HEK293 (cell line): ENCODE measurements around the gene THSD7B.

Experiments
- CTCF ChIA-PET: fragments of 350-600 bp; formaldehyde crosslinking; extraction: SDS; loops from one replicate; lab custom pipeline; 2021; ENCODE audit warnings: antibody characterized with exemption; lab: Yijun Ruan, JAX
- POLR2A ChIA-PET: fragments of 300-600 bp; formaldehyde crosslinking; extraction: SDS; loops from one replicate; lab custom pipeline; 2020; ENCODE audit warnings: antibody characterized with exemption, inconsistent platforms; lab: Yijun Ruan, JAX
- H3K27ac ChIP-seq: fragments of 200-500 bp; sonication (Bioruptor generic); 2 replicates; pipeline ENCODE4 v1.5.1; 2014; ENCODE audit warnings: low read depth, low read length, control low read depth, inconsistent platforms; ENCODE audit errors: extremely low read depth
- H3K36me3 ChIP-seq, 2 experiments: fragments of 200-500 bp in 1 of 2; sonication (Bioruptor generic) in 1 of 2; 1 replicate in 1 of 2; 2 replicates in 1 of 2; pipeline ENCODE4 v1.5.1; 2014 to 2017; ENCODE audit warnings: inconsistent platforms in 2 of 2, low read length in 2 of 2; ENCODE audit not compliant: control insufficient read depth in 2 of 2, insufficient read depth in 1 of 2
- H3K4me1 ChIP-seq: fragments of 200-500 bp; sonication (Bioruptor generic); 2 replicates; pipeline ENCODE4 v1.5.1; 2014; ENCODE audit warnings: mild to moderate bottlenecking, low read length, inconsistent platforms; ENCODE audit not compliant: control insufficient read depth, insufficient read depth
- H3K4me3 ChIP-seq: 2 replicates; pipeline ENCODE4 v1.5.1; 2011; ENCODE audit warnings: low read depth, mild to moderate bottlenecking, control low read depth, low read length, moderate library complexity
- H3K9me3 ChIP-seq: fragments of 200-500 bp; sonication (Bioruptor generic); 2 replicates; pipeline ENCODE4 v1.5.1; 2014; ENCODE audit warnings: low read depth, low read length, inconsistent platforms; ENCODE audit not compliant: control insufficient read depth, insufficient read depth
- BCL11B ChIP-seq: fragments of 450-650 bp; formaldehyde crosslinking; IDR thresholded peaks from 2 replicates; pipeline ENCODE4 v1.5.1; 2016; ENCODE audit warnings: low read depth, missing biosample characterization, missing genetic modification characterization
- GLI2 ChIP-seq: fragments of 450-650 bp; formaldehyde crosslinking; IDR thresholded peaks from 2 replicates; pipeline ENCODE4; 2017; ENCODE audit warnings: missing biosample characterization, missing genetic modification characterization, low read depth, borderline replicate concordance
- HOXC10 ChIP-seq: sonication (generic); formaldehyde crosslinking; IDR thresholded peaks from 2 replicates; pipeline ENCODE4 v1.8.1; 2023; ENCODE audit warnings: mild to moderate bottlenecking, missing genetic modification reagents
- MEIS1 ChIP-seq: sonication (generic); formaldehyde crosslinking; IDR thresholded peaks from 2 replicates; pipeline ENCODE4 v1.8.1; 2022; ENCODE audit warnings: missing genetic modification reagents, mild to moderate bottlenecking, borderline replicate concordance
- SP7 ChIP-seq: fragments of 450-650 bp; formaldehyde crosslinking; IDR thresholded peaks from 2 replicates; pipeline ENCODE4 v1.5.1; 2016; ENCODE audit warnings: missing biosample characterization, missing genetic modification characterization
- TRIM28 ChIP-seq: IDR thresholded peaks from 2 replicates; pipeline ENCODE4 v1.6.1; 2011; ENCODE audit warnings: low read length, control low read depth, borderline replicate concordance
- ZBTB11 ChIP-seq: fragments of 450-650 bp; formaldehyde crosslinking; conservative IDR thresholded peaks from 2 replicates; pipeline ENCODE4 v1.5.1; 2016; ENCODE audit warnings: low read depth, missing biosample characterization, missing genetic modification characterization
- ZBTB7A ChIP-seq: fragments of 450-650 bp; formaldehyde crosslinking; IDR thresholded peaks from 2 replicates; pipeline ENCODE4 v1.5.1; 2016; ENCODE audit warnings: low read depth, missing biosample characterization, missing genetic modification characterization
- ZFP3 ChIP-seq: fragments of 450-650 bp; formaldehyde crosslinking; IDR thresholded peaks from 2 replicates; pipeline ENCODE4 v1.5.1; 2016; ENCODE audit warnings: low read depth, missing biosample characterization, missing genetic modification characterization
- ZFP41 ChIP-seq: fragments of 450-650 bp; formaldehyde crosslinking; IDR thresholded peaks from 2 replicates; pipeline ENCODE4 v1.5.1; 2016; ENCODE audit warnings: missing biosample characterization, missing genetic modification characterization, borderline replicate concordance
- ZNF10 ChIP-seq: fragments of 450-650 bp; formaldehyde crosslinking; IDR thresholded peaks from 2 replicates; pipeline ENCODE4 v1.5.1; 2017; ENCODE audit warnings: missing biosample characterization, missing genetic modification characterization
- ZNF138 ChIP-seq: fragments of 450-650 bp; formaldehyde crosslinking; IDR thresholded peaks from 2 replicates; pipeline ENCODE4 v1.5.1; 2016; ENCODE audit warnings: missing biosample characterization, missing genetic modification characterization, borderline replicate concordance
- ZNF23 ChIP-seq: fragments of 450-650 bp; formaldehyde crosslinking; IDR thresholded peaks from 2 replicates; pipeline ENCODE4 v1.5.1; 2016; ENCODE audit warnings: missing biosample characterization, missing genetic modification characterization, borderline replicate concordance
- ZNF274 ChIP-seq, 2 experiments: fragments of 200-500 bp in 1 of 2; fragments of 450-650 bp in 1 of 2; sonication (Bioruptor generic) in 1 of 2; formaldehyde crosslinking in 1 of 2; IDR thresholded peaks; 2 replicates each; pipeline versions ENCODE4 v1.5.1 to v1.6.1; 2014 to 2016; ENCODE audit warnings: borderline replicate concordance in 1 of 2, inconsistent platforms in 1 of 2, low read length in 1 of 2, missing biosample characterization in 1 of 2, missing genetic modification characterization in 1 of 2
- ZNF354C ChIP-seq: fragments of 450-650 bp; formaldehyde crosslinking; IDR thresholded peaks from 2 replicates; pipeline ENCODE4 v1.5.1; 2016; ENCODE audit warnings: missing biosample characterization, missing genetic modification characterization, low read depth, borderline replicate concordance
- ZNF37A ChIP-seq: fragments of 450-650 bp; IDR thresholded peaks from 2 replicates; pipeline ENCODE4 v1.5.1; 2018; ENCODE audit warnings: missing biosample characterization, missing genetic modification characterization
- ZNF404 ChIP-seq: fragments of 450-650 bp; formaldehyde crosslinking; IDR thresholded peaks from 2 replicates; pipeline ENCODE4 v1.5.1; 2017; ENCODE audit warnings: missing biosample characterization, missing genetic modification characterization
- ZNF510 ChIP-seq: fragments of 450-650 bp; formaldehyde crosslinking; IDR thresholded peaks from 2 replicates; pipeline ENCODE4 v1.5.1; 2018; ENCODE audit warnings: mild to moderate bottlenecking, missing genetic modification characterization, missing biosample characterization; ENCODE audit not compliant: insufficient replicate concordance
- ZNF514 ChIP-seq: fragments of 450-650 bp; formaldehyde crosslinking; IDR thresholded peaks from 2 replicates; pipeline ENCODE4 v1.5.1; 2016; ENCODE audit warnings: missing biosample characterization, missing genetic modification characterization
- ZNF621 ChIP-seq: fragments of 450-650 bp; formaldehyde crosslinking; IDR thresholded peaks from 2 replicates; pipeline ENCODE4 v1.5.1; 2017; ENCODE audit warnings: missing biosample characterization, missing genetic modification characterization
- ZNF623 ChIP-seq: fragments of 450-650 bp; formaldehyde crosslinking; IDR thresholded peaks from 2 replicates; pipeline ENCODE4 v1.5.1; 2016; ENCODE audit warnings: missing biosample characterization, missing genetic modification characterization
- ZNF660 ChIP-seq: fragments of 450-650 bp; IDR thresholded peaks from 2 replicates; pipeline ENCODE4 v1.5.1; 2018; ENCODE audit warnings: missing biosample characterization, mild to moderate bottlenecking, missing genetic modification characterization
- ZNF670 ChIP-seq: fragments of 450-650 bp; formaldehyde crosslinking; IDR thresholded peaks from 2 replicates; pipeline ENCODE4 v1.5.1; 2016; ENCODE audit warnings: missing biosample characterization, missing genetic modification characterization, low read depth
- ZNF677 ChIP-seq: fragments of 450-650 bp; IDR thresholded peaks from 2 replicates; pipeline ENCODE4 v1.5.0; 2018; ENCODE audit warnings: missing biosample characterization, mild to moderate bottlenecking, missing genetic modification characterization, moderate library complexity
- ZSCAN5A ChIP-seq: fragments of 450-650 bp; formaldehyde crosslinking; IDR thresholded peaks from 2 replicates; pipeline ENCODE4 v1.5.1; 2016; ENCODE audit warnings: missing biosample characterization, missing genetic modification characterization

The THSD7B gene

GRCh38 chr2:137039482-137040152 lies 274.3 kb downstream of the THSD7B start:
- TF ChIP-seq ZNF10 (no peak), ZFP41 (no peak), ZNF274 (IDR thresholded peaks at IDR 0.05; ENCODE audit: low read length) (no peak), ZNF274 (tag by site-specific recombination; IDR thresholded peaks at IDR 0.05; ENCODE audit: borderline replicate concordance) (no peak), ZNF138 (tag by site-specific recombination) (no peak), ZNF677 (tag by site-specific recombination) (no peak), HOXC10 (no peak), ZNF670 (tag by site-specific recombination) (no peak), ZNF404 (tag by site-specific recombination) (no peak), ZNF660 (tag by site-specific recombination) (no peak), MEIS1 (CRISPR knock-in tag) (no peak)
- TF ChIP-seq, all 188 proteins: peak for 0
- POLR2A ChIA-PET, result no interaction called here

GRCh38 chr2:137047369-137047768 lies 282.0 kb downstream of the THSD7B start:
- H3K36me3 ChIP-seq, result no peaks in the 10 kb centered on the region
- H3K4me1 ChIP-seq, result no peaks in the 10 kb centered on the region
- CTCF ChIA-PET, result no interaction called here
- no peak for TF ChIP-seq ZNF37A (tag by site-specific recombination)
- no peak for TF ChIP-seq ZBTB11
- TF ChIP-seq ZFP3 (tag by site-specific recombination), result no peak
- no peak for TF ChIP-seq ZNF510
- no peak for TF ChIP-seq BCL11B (tag by site-specific recombination)
- no peak for TF ChIP-seq GLI2
- TF ChIP-seq ZSCAN5A (tag by site-specific recombination), result no peak
- TF ChIP-seq SP7 (tag by site-specific recombination), result no peak
- TF ChIP-seq ZBTB7A (tag by site-specific recombination), result no peak
- no peak for TF ChIP-seq TRIM28
- TF ChIP-seq ZNF621 (tag by site-specific recombination), result no peak
- no peak for TF ChIP-seq ZNF514 (tag by site-specific recombination)
- TF ChIP-seq ZNF623 (tag by site-specific recombination), result no peak
- no peak for TF ChIP-seq ZNF354C (tag by site-specific recombination)
- no peak for TF ChIP-seq ZNF660 (tag by site-specific recombination)
- TF ChIP-seq ZNF23 (tag by site-specific recombination), result no peak
- TF ChIP-seq, all 188 proteins: peak for 0
- Histone ChIP-seq H3K27ac (no peak overlapping the region), H3K4me3 (no peak overlapping the region), H3K9me3 (no peaks in the 10 kb centered on the region)
- POLR2A ChIA-PET, result no interaction called here

More at GRCh38 chr2:137039482-137040152, 274.3 kb downstream of the THSD7B start:
- H3K36me3 ChIP-seq, result no peaks in the 10 kb centered on the region
- no peaks in the 10 kb centered on the region for H3K9me3 ChIP-seq
- CTCF ChIA-PET, result no interaction called here
- H3K27ac ChIP-seq, result no peak overlapping the region
- H3K4me1 ChIP-seq, result no peaks in the 10 kb centered on the region
- no peak overlapping the region for H3K4me3 ChIP-seq
